Neural cell (in vitro differentiated cells): ENCODE data around the gene GDPD4. TPM values are rescaled to one million over a fixed set of nuclear protein-coding genes. Genes with fewer than 3 reads are reported as not detected.

Experiments
- H2AFZ ChIP-seq: fragments of 200-600, 300-800 bp; sonication (generic), shearing (Covaris generic); 2 replicates; pipeline ENCODE4 v1.6.0; 2014; ENCODE audit warnings: low read depth, mild to moderate bottlenecking, antibody characterized with exemption, low read length, moderate library complexity
- H3F3A ChIP-seq: fragments of 200-600 bp; shearing (Covaris generic); 2 replicates; pipeline ENCODE4 v1.6.1; 2016; ENCODE audit warnings: mild to moderate bottlenecking, moderate library complexity, mixed read lengths, antibody characterized with exemption, low read length; ENCODE audit not compliant: insufficient read depth, poor library complexity, severe bottlenecking
- H3K27ac ChIP-seq: fragments of 200-600, 300-800 bp; sonication (generic), shearing (Covaris generic); 2 replicates; pipeline ENCODE4 v1.5.1; 2014; ENCODE audit warnings: mild to moderate bottlenecking, low read length, moderate library complexity
- H3K27me3 ChIP-seq: fragments of 300-800, 200-600 bp; sonication (generic), shearing (Covaris generic); 2 replicates; pipeline ENCODE4 v1.6.0; 2014; ENCODE audit warnings: mild to moderate bottlenecking, low read depth, low read length, moderate library complexity; ENCODE audit not compliant: insufficient read depth
- H3K36me3 ChIP-seq: fragments of 300-800, 200-600 bp; sonication (generic), shearing (Covaris generic); 2 replicates; pipeline ENCODE4 v1.5.1; 2014; ENCODE audit warnings: mild to moderate bottlenecking, antibody characterized with exemption, low read length, moderate library complexity; ENCODE audit not compliant: insufficient read depth
- H3K4me2 ChIP-seq: fragments of 300-800, 200-600 bp; sonication (generic), shearing (Covaris generic); 2 replicates; pipeline ENCODE4 v1.6.0; 2014; ENCODE audit warnings: mild to moderate bottlenecking, low read length
- H3K4me3 ChIP-seq: fragments of 300-800, 200-600 bp; sonication (generic), shearing (Covaris generic); 2 replicates; pipeline ENCODE4 v1.5.1; 2014; ENCODE audit warnings: mild to moderate bottlenecking, low read length, moderate library complexity
- H3K79me2 ChIP-seq: fragments of 200-600 bp; shearing (Covaris generic); replicated peaks from 2 replicates; pipeline ENCODE4 v1.6.0; 2014; ENCODE audit warnings: mild to moderate bottlenecking, low read length, moderate library complexity; ENCODE audit not compliant: insufficient read depth
- H3K9ac ChIP-seq: fragments of 300-800, 200-600 bp; sonication (generic), shearing (Covaris generic); 2 replicates; pipeline ENCODE4 v1.6.1; 2016; ENCODE audit warnings: mild to moderate bottlenecking, low read length, mixed read lengths
- H3K9me2 ChIP-seq: fragments of 200-600 bp; shearing (Covaris generic); 2 replicates; pipeline ENCODE4 v1.6.1; 2016; ENCODE audit warnings: mild to moderate bottlenecking, low read length, mixed read lengths; ENCODE audit not compliant: insufficient read depth
- H3K9me3 ChIP-seq: fragments of 200-600, 300-800 bp; sonication (generic), shearing (Covaris generic); 2 replicates; pipeline ENCODE4 v1.6.1; 2016; ENCODE audit warnings: mild to moderate bottlenecking, mixed run types, low read length, moderate library complexity, mixed read lengths
- H4K20me1 ChIP-seq: fragments of 200-600 bp; shearing (Covaris generic); 2 replicates; pipeline ENCODE4 v1.6.1; 2016; ENCODE audit warnings: mild to moderate bottlenecking, mixed run types; ENCODE audit not compliant: insufficient read depth
- EP300 ChIP-seq: fragments of 450-650 bp; conservative IDR thresholded peaks from 2 replicates; pipeline ENCODE4 v1.6.1; 2014; ENCODE audit warnings: antibody characterized with exemption, mild to moderate bottlenecking, moderate library complexity; ENCODE audit not compliant: poor library complexity, severe bottlenecking
- EZH2 ChIP-seq: fragments of 200-600, 300-800 bp; shearing (Covaris generic), sonication (generic); IDR thresholded peaks from 2 replicates; pipeline ENCODE4 v1.6.1; 2014; ENCODE audit warnings: antibody characterized with exemption, low read length, borderline replicate concordance, mild to moderate bottlenecking; ENCODE audit not compliant: insufficient read depth, poor library complexity, severe bottlenecking
- MXI1 ChIP-seq: fragments of 450-650 bp; conservative IDR thresholded peaks from 2 replicates; pipeline ENCODE4 v1.6.1; 2014; ENCODE audit warnings: antibody characterized with exemption, mild to moderate bottlenecking; ENCODE audit not compliant: poor library complexity, severe bottlenecking
- POLR2AphosphoS5 ChIP-seq: IDR thresholded peaks from 2 replicates; pipeline ENCODE4 v1.6.1; 2012
- RAD21 ChIP-seq: fragments of 450-650 bp; conservative IDR thresholded peaks from 2 replicates; pipeline ENCODE4 v1.6.1; 2014; ENCODE audit warnings: antibody characterized with exemption, mild to moderate bottlenecking, moderate library complexity
- SMC3 ChIP-seq: fragments of 450-650 bp; conservative IDR thresholded peaks from 2 replicates; pipeline ENCODE4 v1.6.1; 2014; ENCODE audit warnings: antibody characterized with exemption, mild to moderate bottlenecking, moderate library complexity; ENCODE audit not compliant: poor library complexity
- TAF1 ChIP-seq: IDR thresholded peaks from 2 replicates; pipeline ENCODE4 v1.6.1; 2012; ENCODE audit warnings: low read depth
- polyA plus RNA-seq: library from polyadenylated mRNA; depleted of rRNA; stranded (reverse); fragments of >200 nt; gene quantifications from 2 replicates; pipeline ENCODE4 v1.2.3, GENCODE V29; 2014
- TF ChIP-seq, protein P1 (sequence below): IDR thresholded peaks from 2 replicates; pipeline ENCODE4 v1.6.1; 2012; ENCODE audit warnings: borderline replicate concordance
- TF ChIP-seq, protein P2 (sequence below): fragments of 450-650 bp; IDR thresholded peaks from 2 replicates; pipeline ENCODE4 v1.5.1; 2014; ENCODE audit warnings: antibody characterized with exemption, mild to moderate bottlenecking, moderate library complexity; ENCODE audit not compliant: poor library complexity, severe bottlenecking

The GDPD4 gene
- polyA plus RNA-seq, 1 donor from 2014 or later: not detected

- Histone ChIP-seq H2AFZ (no peak overlapping the region), H3K9ac (no peak overlapping the region), H3K36me3 (no peaks in the 10 kb centered on the region), H3K9me3 (no peaks in the 10 kb centered on the region), H4K20me1 (no peaks in the 10 kb centered on the region), H3K4me3 (no peak overlapping the region), H3K9me2 (no peaks in the 10 kb centered on the region), H3K79me2 (no peaks in the 10 kb centered on the region), H3K27me3 (no peaks in the 10 kb centered on the region), H3F3A (no peaks in the 10 kb centered on the region), H3K4me2 (no peak overlapping the region), H3K27ac (no peak overlapping the region)
- TF ChIP-seq EZH2 (no peak), TAF1 (no peak), POLR2AphosphoS5 (no peak), MXI1 (no peak), RAD21 (no peak), EP300 (no peak), SMC3 (no peak)
- TF ChIP-seq, protein P1, sequence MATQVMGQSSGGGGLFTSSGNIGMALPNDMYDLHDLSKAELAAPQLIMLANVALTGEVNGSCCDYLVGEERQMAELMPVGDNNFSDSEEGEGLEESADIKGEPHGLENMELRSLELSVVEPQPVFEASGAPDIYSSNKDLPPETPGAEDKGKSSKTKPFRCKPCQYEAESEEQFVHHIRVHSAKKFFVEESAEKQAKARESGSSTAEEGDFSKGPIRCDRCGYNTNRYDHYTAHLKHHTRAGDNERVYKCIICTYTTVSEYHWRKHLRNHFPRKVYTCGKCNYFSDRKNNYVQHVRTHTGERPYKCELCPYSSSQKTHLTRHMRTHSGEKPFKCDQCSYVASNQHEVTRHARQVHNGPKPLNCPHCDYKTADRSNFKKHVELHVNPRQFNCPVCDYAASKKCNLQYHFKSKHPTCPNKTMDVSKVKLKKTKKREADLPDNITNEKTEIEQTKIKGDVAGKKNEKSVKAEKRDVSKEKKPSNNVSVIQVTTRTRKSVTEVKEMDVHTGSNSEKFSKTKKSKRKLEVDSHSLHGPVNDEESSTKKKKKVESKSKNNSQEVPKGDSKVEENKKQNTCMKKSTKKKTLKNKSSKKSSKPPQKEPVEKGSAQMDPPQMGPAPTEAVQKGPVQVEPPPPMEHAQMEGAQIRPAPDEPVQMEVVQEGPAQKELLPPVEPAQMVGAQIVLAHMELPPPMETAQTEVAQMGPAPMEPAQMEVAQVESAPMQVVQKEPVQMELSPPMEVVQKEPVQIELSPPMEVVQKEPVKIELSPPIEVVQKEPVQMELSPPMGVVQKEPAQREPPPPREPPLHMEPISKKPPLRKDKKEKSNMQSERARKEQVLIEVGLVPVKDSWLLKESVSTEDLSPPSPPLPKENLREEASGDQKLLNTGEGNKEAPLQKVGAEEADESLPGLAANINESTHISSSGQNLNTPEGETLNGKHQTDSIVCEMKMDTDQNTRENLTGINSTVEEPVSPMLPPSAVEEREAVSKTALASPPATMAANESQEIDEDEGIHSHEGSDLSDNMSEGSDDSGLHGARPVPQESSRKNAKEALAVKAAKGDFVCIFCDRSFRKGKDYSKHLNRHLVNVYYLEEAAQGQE: no peak
- TF ChIP-seq, protein P2, sequence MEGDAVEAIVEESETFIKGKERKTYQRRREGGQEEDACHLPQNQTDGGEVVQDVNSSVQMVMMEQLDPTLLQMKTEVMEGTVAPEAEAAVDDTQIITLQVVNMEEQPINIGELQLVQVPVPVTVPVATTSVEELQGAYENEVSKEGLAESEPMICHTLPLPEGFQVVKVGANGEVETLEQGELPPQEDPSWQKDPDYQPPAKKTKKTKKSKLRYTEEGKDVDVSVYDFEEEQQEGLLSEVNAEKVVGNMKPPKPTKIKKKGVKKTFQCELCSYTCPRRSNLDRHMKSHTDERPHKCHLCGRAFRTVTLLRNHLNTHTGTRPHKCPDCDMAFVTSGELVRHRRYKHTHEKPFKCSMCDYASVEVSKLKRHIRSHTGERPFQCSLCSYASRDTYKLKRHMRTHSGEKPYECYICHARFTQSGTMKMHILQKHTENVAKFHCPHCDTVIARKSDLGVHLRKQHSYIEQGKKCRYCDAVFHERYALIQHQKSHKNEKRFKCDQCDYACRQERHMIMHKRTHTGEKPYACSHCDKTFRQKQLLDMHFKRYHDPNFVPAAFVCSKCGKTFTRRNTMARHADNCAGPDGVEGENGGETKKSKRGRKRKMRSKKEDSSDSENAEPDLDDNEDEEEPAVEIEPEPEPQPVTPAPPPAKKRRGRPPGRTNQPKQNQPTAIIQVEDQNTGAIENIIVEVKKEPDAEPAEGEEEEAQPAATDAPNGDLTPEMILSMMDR: no peak
Observed at GRCh38 chr11:77202941-77203900, 98.3 kb downstream of the GDPD4 start.

- H3K27me3 ChIP-seq: no peaks in the 10 kb centered on the region
- H3K36me3 ChIP-seq: no peaks in the 10 kb centered on the region
- no peaks in the 10 kb centered on the region for H3K9me3 ChIP-seq
- no peaks in the 10 kb centered on the region for H3F3A ChIP-seq
- H3K9me2 ChIP-seq: no peaks in the 10 kb centered on the region
- H3K79me2 ChIP-seq: no peaks in the 10 kb centered on the region
- H3K4me3 ChIP-seq: no peak overlapping the region
- H3K27ac ChIP-seq: no peak overlapping the region
- H4K20me1 ChIP-seq: no peaks in the 10 kb centered on the region
- TF ChIP-seq SMC3: no peak
- TF ChIP-seq TAF1: no peak
- TF ChIP-seq EP300: no peak
- TF ChIP-seq, protein P2: no peak
- TF ChIP-seq MXI1: no peak
- TF ChIP-seq EZH2: no peak
- no peak for TF ChIP-seq POLR2AphosphoS5
- TF ChIP-seq, protein P1: no peak
- no peak for TF ChIP-seq RAD21
- no peak overlapping the region for H3K9ac ChIP-seq
- no peak overlapping the region for H3K4me2 ChIP-seq
- H2AFZ ChIP-seq: no peak overlapping the region
Observed at GRCh38 chr11:77201991-77202841, 99.3 kb downstream of the GDPD4 start.
